Measurements from ENCODE around the gene CCDC47.

GRCh38 chr17:63774969-63775265 is 1.5 kb upstream of the CCDC47 start:
- no peak for TF ChIP-seq CTCF (conservative IDR thresholded peaks at IDR 0.05)
- TF ChIP-seq EZH2 (IDR thresholded peaks at IDR 0.05; ENCODE audit: low read depth) = no peak
